GM12878 (cell line): Measurements from ENCODE around the gene EIF2S3B. TPM values are rescaled to one million over a fixed set of nuclear protein-coding genes. Genes with fewer than 3 reads are reported as not detected.

ENCODE experiments used
- ATAC-seq: fragments of 200-7000 bp; cut with Tn5 transposase; 3 replicates; pipeline ENCODE4 v1.9.1; 2020; ENCODE audit warnings: mild to moderate bottlenecking, moderate library complexity
- BruUV-seq: library from RNA; stranded (reverse); fragments of 400-500 nt; replicated peaks from 2 replicates; lab custom pipeline; 2021; lab: Mats Ljungman, UMichigan
- CTCF ChIA-PET: fragments of 300-600 bp; sonication (Branson Sonifier 250); formaldehyde crosslinking; extraction: SDS; loops from one replicate; lab custom pipeline; 2021; ENCODE audit warnings: inconsistent platforms; lab: Yijun Ruan, JAX
- POLR2A ChIA-PET: fragments of 350-600 bp; formaldehyde crosslinking; extraction: SDS; loops from one replicate; lab custom pipeline; 2021; ENCODE audit warnings: inconsistent platforms; lab: Charles Lee
- RAD21 ChIA-PET: fragments of 300-600 bp; sonication (Branson Sonifier 250); formaldehyde crosslinking; loops from one replicate; lab custom pipeline; 2023; ENCODE audit warnings: antibody characterized with exemption; ENCODE audit not compliant: unreplicated experiment; lab: Charles Lee
- SMC1A ChIA-PET: fragments of 300-600 bp; sonication (Branson Sonifier 250); formaldehyde crosslinking; loops from one replicate; lab custom pipeline; 2023; ENCODE audit not compliant: unreplicated experiment, uncharacterized antibody; lab: Charles Lee
- DNase-seq: peaks from one replicate; pipeline ENCODE4 v3.0.0-alpha.2; 2011; ENCODE audit warnings: low read depth, low spot score
- FAIRE-seq: peaks from 3 replicates; lab custom pipeline; 2011; peaks lifted over from hg19 to GRCh38; lab: Jason Lieb, UNC
- H2AFZ ChIP-seq: 2 replicates; pipeline ENCODE4 v1.6.0; 2011; ENCODE audit warnings: low read depth, low read length, control low read depth; ENCODE audit not compliant: control insufficient read depth
- H3K27ac ChIP-seq: 2 replicates; pipeline ENCODE4 v1.5.1; 2011; ENCODE audit warnings: control low read depth; ENCODE audit not compliant: control insufficient read depth, insufficient read depth
- H3K27me3 ChIP-seq, 2 experiments: replicated peaks in 1 of 2; 2 replicates each; pipeline versions ENCODE4 v1.6.0 to v1.6.1; 2011; ENCODE audit warnings: low read length in 1 of 2; ENCODE audit not compliant: control insufficient read depth in 2 of 2, insufficient read depth in 2 of 2
- H3K36me3 ChIP-seq, 2 experiments: 2 replicates each; pipeline ENCODE4 v1.5.1; 2011; ENCODE audit warnings: low read length in 1 of 2; ENCODE audit not compliant: control insufficient read depth in 2 of 2, insufficient read depth in 2 of 2
- H3K4me1 ChIP-seq: 2 replicates; pipeline ENCODE4 v1.6.1; 2011; ENCODE audit warnings: mild to moderate bottlenecking, low read length, moderate library complexity, mixed read lengths; ENCODE audit not compliant: control insufficient read depth, insufficient read depth
- H3K4me2 ChIP-seq: 2 replicates; pipeline ENCODE4 v1.6.0; 2011; ENCODE audit warnings: control low read depth; ENCODE audit not compliant: control insufficient read depth, insufficient read depth
- H3K4me3 ChIP-seq: fragments of 200-600 bp; sonication (generic); 2 replicates; pipeline ENCODE4 v1.5.1; 2016
- H3K79me2 ChIP-seq: 2 replicates; pipeline ENCODE4 v1.6.0; 2011; ENCODE audit warnings: low read length; ENCODE audit not compliant: control insufficient read depth, insufficient read depth
- H3K9ac ChIP-seq: 2 replicates; pipeline ENCODE4 v1.8.0; 2011; ENCODE audit warnings: low read length, control low read depth, mixed read lengths; ENCODE audit not compliant: control insufficient read depth, insufficient read depth
- H3K9me3 ChIP-seq: replicated peaks from 3 replicates; pipeline ENCODE4 v1.5.1; 2011; ENCODE audit warnings: mild to moderate bottlenecking, low read length; ENCODE audit not compliant: control insufficient read depth, insufficient read depth
- H4K20me1 ChIP-seq: 2 replicates; pipeline ENCODE4 v1.6.0; 2011; ENCODE audit not compliant: control insufficient read depth, insufficient read depth
- CBX5 ChIP-seq: sonication (generic); IDR thresholded peaks from 2 replicates; pipeline ENCODE4 v1.6.1; 2016; ENCODE audit warnings: low read depth, moderate library complexity, mild to moderate bottlenecking, inconsistent platforms
- CREB1 ChIP-seq: IDR thresholded peaks from 2 replicates; pipeline ENCODE4 v1.6.1; 2012; ENCODE audit warnings: low read depth, mild to moderate bottlenecking, inconsistent platforms
- CREM ChIP-seq: IDR thresholded peaks from 2 replicates; pipeline ENCODE4 v1.6.1; 2014; ENCODE audit warnings: antibody characterized with exemption, low read depth
- EZH2 ChIP-seq: IDR thresholded peaks from 2 replicates; pipeline ENCODE4 v1.6.1; 2012; ENCODE audit warnings: low read depth, mild to moderate bottlenecking, control low read depth, inconsistent platforms, low read length, borderline replicate concordance; ENCODE audit not compliant: control insufficient read depth
- FOXM1 ChIP-seq: IDR thresholded peaks from 2 replicates; pipeline ENCODE4 v1.6.1; 2012; ENCODE audit warnings: low read depth, mild to moderate bottlenecking, inconsistent platforms, low read length, moderate library complexity
- IRF3 ChIP-seq: fragments of 450-650 bp; IDR thresholded peaks from 2 replicates; pipeline ENCODE4 v1.6.1; 2014; ENCODE audit warnings: mild to moderate bottlenecking
- MXI1 ChIP-seq: fragments of 150-350 bp; IDR thresholded peaks from 2 replicates; pipeline ENCODE4 v1.6.1; 2011; ENCODE audit warnings: low read depth, mild to moderate bottlenecking, inconsistent platforms, low read length, improper control_type of control experiment
- NBN ChIP-seq: fragments of 450-650 bp; IDR thresholded peaks from 2 replicates; pipeline ENCODE4 v1.6.1; 2016
- RAD51 ChIP-seq: fragments of 450-650 bp; IDR thresholded peaks from 2 replicates; pipeline ENCODE4 v1.6.1; 2016; ENCODE audit warnings: moderate library complexity, mild to moderate bottlenecking, inconsistent platforms
- SREBF1 ChIP-seq: IDR thresholded peaks from 2 replicates; pipeline ENCODE4 v1.6.1; 2012; ENCODE audit warnings: mild to moderate bottlenecking, low read length
- STAT3 ChIP-seq: IDR thresholded peaks from 2 replicates; pipeline ENCODE4 v1.6.1; 2011; ENCODE audit warnings: low read depth, low read length, improper control_type of control experiment
- YY1 ChIP-seq: IDR thresholded peaks from 2 replicates; pipeline ENCODE4 v1.6.1; 2011; ENCODE audit warnings: low read depth, mild to moderate bottlenecking, low read length
- ZBTB11 ChIP-seq: fragments of 450-650 bp; formaldehyde crosslinking; IDR thresholded peaks from 2 replicates; pipeline ENCODE4 v1.5.0; 2022; ENCODE audit warnings: mild to moderate bottlenecking, missing genetic modification characterization
- ZNF207 ChIP-seq: fragments of 450-650 bp; IDR thresholded peaks from 2 replicates; pipeline ENCODE4 v1.6.1; 2014; ENCODE audit warnings: antibody characterized with exemption, mild to moderate bottlenecking, borderline replicate concordance
- WGBS: methylation state at CpG from one replicate; pipeline ENCODE4 v1.1.6; 2016; ENCODE audit warnings: low lambda C conversion rate; ENCODE audit not compliant: insufficient replicate concordance, insufficient coverage; ENCODE audit errors: missing lambda C conversion rate; 5-methylcytosine and 5-hydroxymethylcytosine counted together
- in situ Hi-C: fragments of 300-500 bp; cut with MboI; formaldehyde crosslinking; loops from 9 replicates; pipeline ENCODE4 v1.14.3; 2018; ENCODE audit warnings: mixed read lengths
- intact Hi-C: fragments of 100-400 bp; cut with micrococcal nuclease; formaldehyde crosslinking; loops from one replicate; pipeline ENCODE4 v1.14.2; 2022; ENCODE audit not compliant: unreplicated experiment
- polyA plus RNA-seq, 11 experiments: library from polyadenylated mRNA; depleted of rRNA in 4 of 11; unstranded in 6 of 11; stranded (reverse) in 5 of 11; fragments of >200 nt; fragmentation: Nextera tagmentation in 4 of 11; fragmentation: Illumina TruSeq in 1 of 11; extraction: Ambion mirVana in 4 of 11; extraction: Trizol in 1 of 11; gene quantifications; 1 replicate in 1 of 11; 2 replicates in 10 of 11; pipeline versions ENCODE4 v1.2.1 to v1.2.3, GENCODE V29; 2011 to 2016; ENCODE audit warnings: inconsistent platforms in 2 of 11, missing spikeins in 2 of 11, low read depth in 1 of 11
- total RNA-seq, 4 experiments: library from RNA; depleted of rRNA in 3 of 4; stranded (reverse); fragments of >200 nt in 3 of 4; fragmentation: Illumina TruSeq in 1 of 4; extraction: Trizol in 1 of 4; gene quantifications; 2 replicates each; pipeline versions ENCODE4 v1.2.1 to v1.2.3, GENCODE V29; 2013 to 2021
- TF ChIP-seq, protein P1 (sequence below): IDR thresholded peaks from 2 replicates; pipeline ENCODE4 v1.6.1; 2012; ENCODE audit warnings: low read depth, low read length, improper control_type of control experiment

EIF2S3B gene
- total and polyA plus RNA-seq, 10 of the 15 experiments (the other 5 are each of a cell fraction or from before 2014, with no cell fraction given) = 0.18 to 2.2 (median 1.4) TPM; not detected in 1

DNA sequence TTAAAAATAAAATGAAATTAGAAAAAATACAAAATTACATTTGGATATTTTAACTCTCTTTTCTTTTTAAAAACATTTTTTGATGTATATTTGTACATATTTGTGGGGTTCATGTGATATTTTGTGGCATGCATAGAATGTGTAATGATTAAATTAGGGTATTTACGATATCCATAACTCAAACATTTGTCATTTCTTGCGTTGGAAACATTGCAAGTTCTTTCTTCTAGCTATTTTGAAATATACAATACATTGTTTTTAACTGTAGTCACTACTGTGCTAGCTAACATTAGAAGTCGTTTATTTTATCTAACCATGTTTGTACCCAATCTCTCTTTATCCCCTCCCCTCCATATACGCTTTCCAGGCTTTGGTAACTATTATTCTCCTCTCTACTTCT is 13.9 kb upstream of the EIF2S3B start:
- in situ Hi-C loops = no loop called here
- H3K4me2 ChIP-seq = no peak overlapping the region
- H3K4me1 ChIP-seq = no peaks in the 10 kb centered on the region
- no peak overlapping the region for H3K9ac ChIP-seq
- WGBS = 58% methylated on average over 4 of the region's 4 CpGs
- TF ChIP-seq, protein P1, sequence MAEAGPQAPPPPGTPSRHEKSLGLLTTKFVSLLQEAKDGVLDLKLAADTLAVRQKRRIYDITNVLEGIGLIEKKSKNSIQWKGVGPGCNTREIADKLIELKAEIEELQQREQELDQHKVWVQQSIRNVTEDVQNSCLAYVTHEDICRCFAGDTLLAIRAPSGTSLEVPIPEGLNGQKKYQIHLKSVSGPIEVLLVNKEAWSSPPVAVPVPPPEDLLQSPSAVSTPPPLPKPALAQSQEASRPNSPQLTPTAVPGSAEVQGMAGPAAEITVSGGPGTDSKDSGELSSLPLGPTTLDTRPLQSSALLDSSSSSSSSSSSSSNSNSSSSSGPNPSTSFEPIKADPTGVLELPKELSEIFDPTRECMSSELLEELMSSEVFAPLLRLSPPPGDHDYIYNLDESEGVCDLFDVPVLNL = no peak
- no peak for TF ChIP-seq CREB1
- no peak for TF ChIP-seq IRF3
- no peak for TF ChIP-seq ZBTB11 (CRISPR knock-in tag)
- no peak for TF ChIP-seq SREBF1
- TF ChIP-seq CREM = no peak
- TF ChIP-seq EZH2 = no peak
- TF ChIP-seq MXI1 = no peak
- TF ChIP-seq NBN = no peak
- TF ChIP-seq RAD51 = no peak
- no peak for TF ChIP-seq ZNF207
- no peak for TF ChIP-seq YY1
- TF ChIP-seq CBX5 = no peak
- no peak for TF ChIP-seq STAT3
- TF ChIP-seq FOXM1 = no peak
- no peaks in the 10 kb centered on the region for H3K79me2 ChIP-seq
- SMC1A ChIA-PET = interaction anchor here (0.8 kb wide), 1 partner anchor 239 kb away, joined by 3 read pairs; no protein-coding TSS in a partner anchor
- H3K36me3 ChIP-seq = no peaks in the 10 kb centered on the region
- ATAC-seq (no peak), FAIRE-seq (no peak), DNase-seq (no peak)
- BruUV-seq = no TSS peak
- no peaks in the 10 kb centered on the region; the same call in 2 of the 3 replicates for H3K9me3 ChIP-seq
- CTCF ChIA-PET = interaction anchor here (0.7 kb wide), 1 partner anchor 13 kb away, joined by 3 read pairs; no protein-coding TSS in a partner anchor
- RAD21 ChIA-PET = no interaction called here
- H4K20me1 ChIP-seq = no peaks in the 10 kb centered on the region
- H2AFZ ChIP-seq = no peak overlapping the region
- no peak overlapping the region for H3K4me3 ChIP-seq
- POLR2A ChIA-PET = no interaction called here
- no peak overlapping the region for H3K27ac ChIP-seq
- no peaks in the 10 kb centered on the region for H3K27me3 ChIP-seq
- intact Hi-C loops = no loop called here
